ENCODE results near the gene JOSD1. TPM values are rescaled to one million over a fixed set of nuclear protein-coding genes. Genes with fewer than 3 reads are reported as not detected.
A peak's percentile ranks its signal among the peaks of the same experiment; 100 is the strongest.

Gene JOSD1
- total RNA-seq, 4 donors from 2014 or later = 49.4 to 76.9 (median 59.4) TPM

DNA sequence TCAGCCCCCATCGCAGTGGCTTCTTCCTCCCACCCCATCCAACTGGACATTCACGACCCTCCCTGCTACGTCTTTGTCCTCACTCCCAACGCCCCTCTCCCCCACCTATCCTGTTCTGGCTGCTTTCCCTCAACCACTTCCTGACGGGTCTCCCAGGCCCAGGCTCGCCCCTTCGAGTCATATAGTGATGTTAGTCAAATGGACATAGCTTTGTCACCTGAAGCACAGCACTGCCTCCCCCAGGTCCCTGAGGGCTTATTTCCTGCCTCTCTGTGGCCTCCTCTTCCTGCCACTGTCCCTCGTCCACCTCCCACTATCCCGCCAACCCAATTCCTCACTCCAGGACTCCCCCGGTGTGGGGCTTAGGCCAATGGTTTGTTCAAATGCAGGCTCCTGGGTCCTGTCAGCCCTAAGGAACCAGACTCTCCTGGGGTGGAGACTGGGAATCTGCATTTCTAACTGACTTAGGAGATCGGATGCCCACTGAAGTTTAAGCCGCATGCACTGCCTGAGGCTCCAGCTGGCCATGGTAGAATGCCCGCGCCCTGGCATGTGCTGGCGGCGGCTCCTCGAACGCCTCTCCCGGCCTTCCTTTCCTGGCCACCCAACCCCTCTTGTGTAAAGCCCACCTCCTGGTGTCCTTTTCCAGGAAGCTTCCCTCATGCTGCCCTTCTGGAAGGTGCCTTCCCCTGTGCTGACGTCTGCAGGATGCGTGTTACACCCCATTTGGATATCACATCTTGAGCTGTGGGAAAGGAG is 36.7 kb upstream of the JOSD1 start:
- TF ChIP-seq, protein P1, sequence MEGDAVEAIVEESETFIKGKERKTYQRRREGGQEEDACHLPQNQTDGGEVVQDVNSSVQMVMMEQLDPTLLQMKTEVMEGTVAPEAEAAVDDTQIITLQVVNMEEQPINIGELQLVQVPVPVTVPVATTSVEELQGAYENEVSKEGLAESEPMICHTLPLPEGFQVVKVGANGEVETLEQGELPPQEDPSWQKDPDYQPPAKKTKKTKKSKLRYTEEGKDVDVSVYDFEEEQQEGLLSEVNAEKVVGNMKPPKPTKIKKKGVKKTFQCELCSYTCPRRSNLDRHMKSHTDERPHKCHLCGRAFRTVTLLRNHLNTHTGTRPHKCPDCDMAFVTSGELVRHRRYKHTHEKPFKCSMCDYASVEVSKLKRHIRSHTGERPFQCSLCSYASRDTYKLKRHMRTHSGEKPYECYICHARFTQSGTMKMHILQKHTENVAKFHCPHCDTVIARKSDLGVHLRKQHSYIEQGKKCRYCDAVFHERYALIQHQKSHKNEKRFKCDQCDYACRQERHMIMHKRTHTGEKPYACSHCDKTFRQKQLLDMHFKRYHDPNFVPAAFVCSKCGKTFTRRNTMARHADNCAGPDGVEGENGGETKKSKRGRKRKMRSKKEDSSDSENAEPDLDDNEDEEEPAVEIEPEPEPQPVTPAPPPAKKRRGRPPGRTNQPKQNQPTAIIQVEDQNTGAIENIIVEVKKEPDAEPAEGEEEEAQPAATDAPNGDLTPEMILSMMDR (IDR thresholded peaks at IDR 0.05) = no peak
- no peak for TF ChIP-seq EP300 (IDR thresholded peaks at IDR 0.05)
- no peak for TF ChIP-seq POLR2A (IDR thresholded peaks at IDR 0.05; ENCODE audit: low read depth)
- TF ChIP-seq POLR2AphosphoS5 (IDR thresholded peaks at IDR 0.05) = no peak
- Histone ChIP-seq H3K27ac (replicated peaks in 1 of 4) (peak overlapping the region; percentile 12 to 86 (median 46)), H3K4me1 (peaks cover 24 to 39% (median 38%) of the 10 kb centered on the region in 4 donors), H3K4me3 (no peak overlapping the region), H3K9me3 (no peaks in the 10 kb centered on the region), H3K36me3 (peaks cover 76 to 86% (median 82%) of the 10 kb centered on the region in 4 donors), H3K27me3 (no peaks in the 10 kb centered on the region)
- 83% methylated on average over 21 of the region's 21 CpGs for WGBS
- no peak for DNase-seq (ENCODE audit: extremely low spot score)
- intact Hi-C loops (cut with DNase I) = no loop called here

DNA sequence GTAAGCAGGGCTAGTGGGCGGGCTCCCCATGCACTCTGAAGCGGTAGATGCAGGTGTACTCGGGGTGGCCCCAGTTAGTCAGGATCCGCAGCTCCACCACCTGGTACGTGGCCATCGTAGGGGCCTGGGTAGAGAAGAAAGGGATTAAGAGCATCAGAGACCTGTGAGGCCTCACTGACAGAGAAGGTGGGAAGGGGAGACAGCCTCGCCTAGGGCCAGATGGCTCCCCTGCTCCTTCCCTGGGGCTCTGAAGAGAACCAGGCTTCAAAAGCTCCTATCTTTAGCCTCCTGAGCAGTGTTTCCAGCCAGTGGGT is 35.5 kb upstream of the JOSD1 start:
- WGBS = 92% methylated on average over 7 of the region's 7 CpGs
- TF ChIP-seq EP300 (IDR thresholded peaks at IDR 0.05) (no peak), POLR2A (IDR thresholded peaks at IDR 0.05; ENCODE audit: low read depth) (no peak)
- TF ChIP-seq, protein P1 (IDR thresholded peaks at IDR 0.05) = no peak
- Histone ChIP-seq H3K27me3 (no peaks in the 10 kb centered on the region), H3K36me3 (peaks cover 63 to 83% (median 79%) of the 10 kb centered on the region in 4 donors), H3K9me3 (no peaks in the 10 kb centered on the region), H3K4me3 (no peak overlapping the region), H3K4me1 (peaks cover 30 to 48% (median 46%) of the 10 kb centered on the region in 4 donors), H3K27ac (replicated peaks in 1 of 4) (peak overlapping the region; percentile 74 to 86 (median 80))
- no peak for DNase-seq (ENCODE audit: extremely low spot score)
- intact Hi-C loops (cut with DNase I) = no loop called here

DNA sequence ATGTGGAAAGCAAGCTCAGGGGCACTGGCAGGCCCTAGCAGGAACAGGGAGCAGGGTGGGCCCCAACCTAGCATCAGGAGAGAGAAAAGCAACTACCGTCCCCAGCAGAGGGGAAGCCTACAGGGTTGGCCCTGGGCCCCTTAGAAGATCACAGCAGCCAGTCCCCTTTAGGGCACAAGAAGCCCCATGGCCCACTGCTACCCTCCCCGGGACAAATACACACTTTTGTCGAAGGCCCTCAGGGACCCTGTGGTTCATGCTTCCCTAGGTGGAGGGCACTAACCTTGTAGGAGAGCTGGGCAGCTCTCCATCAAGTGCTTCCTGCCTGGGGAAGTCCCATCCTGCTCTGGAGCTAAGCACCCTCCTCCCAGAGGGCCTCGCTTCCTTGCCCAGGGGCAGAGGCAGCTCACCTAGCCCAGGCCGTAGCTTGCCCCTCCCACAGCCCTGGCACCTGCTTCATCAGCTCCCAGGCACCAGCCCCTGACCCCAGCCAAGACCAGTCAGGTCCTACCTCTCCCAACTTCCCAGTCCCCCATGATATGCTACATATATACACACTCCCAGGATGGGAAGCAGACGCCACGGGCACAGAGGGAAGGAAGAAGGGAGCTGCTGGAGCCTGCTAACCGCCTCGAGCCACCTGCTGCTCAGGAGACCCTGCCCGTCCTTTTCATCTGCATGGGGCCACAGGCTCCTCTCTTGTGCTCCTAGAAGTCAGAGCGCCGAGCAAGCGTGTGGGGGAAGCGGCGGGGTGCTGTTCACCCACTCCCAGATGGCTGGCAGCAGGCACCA is 34.9 kb upstream of the JOSD1 start:
- DNase-seq (ENCODE audit: extremely low spot score) = no peak
- H3K4me1 ChIP-seq = peaks cover 30 to 48% (median 46%) of the 10 kb centered on the region in 4 donors
- H3K4me3 ChIP-seq = no peak overlapping the region
- peak in 1 of 2 donors; percentile 47 for TF ChIP-seq POLR2AphosphoS5 (IDR thresholded peaks at IDR 0.05)
- no peak for TF ChIP-seq POLR2A (IDR thresholded peaks at IDR 0.05; ENCODE audit: low read depth)
- TF ChIP-seq, protein P1 (IDR thresholded peaks at IDR 0.05) = no peak
- no peak for TF ChIP-seq EP300 (IDR thresholded peaks at IDR 0.05)
- no peaks in the 10 kb centered on the region for H3K27me3 ChIP-seq
- 78% methylated on average over 14 of the region's 15 CpGs for WGBS
- intact Hi-C loops (cut with DNase I) = no loop called here
- no peaks in the 10 kb centered on the region for H3K9me3 ChIP-seq
- peak overlapping the region; percentile 74 to 86 (median 80) for H3K27ac ChIP-seq (replicated peaks in 1 of 4)
- peaks cover 59 to 83% (median 79%) of the 10 kb centered on the region in 4 donors for H3K36me3 ChIP-seq

DNA sequence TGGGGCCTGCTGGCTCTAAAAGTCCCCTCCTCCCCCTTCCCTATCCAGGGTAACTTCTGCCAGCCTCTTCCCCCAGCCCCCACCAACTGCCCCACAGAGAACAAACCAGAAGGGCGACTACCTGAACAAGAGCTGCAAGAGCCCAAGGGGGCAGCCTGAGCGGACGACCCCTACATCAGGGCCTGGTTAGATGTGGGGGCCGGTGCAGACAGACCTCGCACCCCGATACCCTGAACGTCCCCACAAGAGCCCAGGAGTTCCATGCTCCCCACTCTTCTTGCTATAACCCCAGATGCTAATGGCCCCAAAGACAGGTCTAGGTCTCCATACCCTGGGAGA is 34.4 kb upstream of the JOSD1 start:
- WGBS = 97% methylated on average over 6 of the region's 7 CpGs
- peaks cover 59 to 83% (median 79%) of the 10 kb centered on the region in 4 donors for H3K36me3 ChIP-seq
- no peaks in the 10 kb centered on the region for H3K27me3 ChIP-seq
- TF ChIP-seq, protein P1 (IDR thresholded peaks at IDR 0.05) = no peak
- TF ChIP-seq EP300 (IDR thresholded peaks at IDR 0.05) (no peak), POLR2A (IDR thresholded peaks at IDR 0.05; ENCODE audit: low read depth) (no peak), POLR2AphosphoS5 (IDR thresholded peaks at IDR 0.05) (no peak)
- H3K27ac ChIP-seq (replicated peaks in 1 of 4) = peak overlapping the region; percentile 74 to 86 (median 80)
- H3K4me1 ChIP-seq = peaks cover 30 to 48% (median 46%) of the 10 kb centered on the region in 4 donors
- H3K4me3 ChIP-seq = no peak overlapping the region
- intact Hi-C loops (cut with DNase I) = no loop called here
- no peak for DNase-seq (ENCODE audit: extremely low spot score)
- H3K9me3 ChIP-seq = no peaks in the 10 kb centered on the region

Data from esophagus muscularis mucosa (tissue), 4 donors.